Vagina (tissue), 2 donors: ENCODE data around the gene SSTR5. TPM values are rescaled to one million over a fixed set of nuclear protein-coding genes. Genes with fewer than 3 reads are reported as not detected.

Experiments
- DNase-seq, 2 donors: peaks; one replicate each; pipeline ENCODE4 v3.0.0-alpha.2; 2017; ENCODE audit errors: extremely low spot score in 2 of 2
- H3K27ac ChIP-seq: fragments of 200-600 bp; sonication (generic); one replicate; pipeline ENCODE4 v1.5.1; 2019
- H3K27me3 ChIP-seq: fragments of 200-600 bp; sonication (generic); one replicate; pipeline ENCODE4 v1.5.1; 2019
- H3K36me3 ChIP-seq, 2 donors: fragments of 200-600 bp; sonication (generic); one replicate each; pipeline ENCODE4 v1.5.1; 2017 to 2019
- H3K4me1 ChIP-seq: fragments of 200-600 bp; sonication (generic); one replicate; pipeline ENCODE4 v1.5.1; 2019
- H3K4me3 ChIP-seq, 2 donors: fragments of 200-600 bp; sonication (generic); 1 replicate in 1 of 2; 2 replicates in 1 of 2; pipeline ENCODE4 v1.5.1; 2016 to 2019
- H3K9me3 ChIP-seq: fragments of 200-600 bp; sonication (generic); one replicate; pipeline ENCODE4 v1.5.1; 2019
- POLR2A ChIP-seq, 2 donors: fragments of 450-650 bp; IDR thresholded peaks; one replicate each; pipeline ENCODE4 v1.6.1; 2017; ENCODE audit warnings: antibody characterized with exemption in 2 of 2, mild to moderate bottlenecking in 2 of 2, moderate library complexity in 2 of 2
- POLR2AphosphoS5 ChIP-seq, 2 donors: sonication (generic); formaldehyde crosslinking; IDR thresholded peaks; one replicate each; pipeline ENCODE4 v1.9.0; 2017; ENCODE audit warnings: antibody characterized with exemption in 2 of 2, mild to moderate bottlenecking in 2 of 2, low read depth in 1 of 2; ENCODE audit not compliant: insufficient read depth in 1 of 2
- intact Hi-C: fragments of 100-400 bp; cut with DNase I; formaldehyde crosslinking; loops from one replicate; pipeline ENCODE4 v1.15.1; 2023
- total RNA-seq: library from RNA; depleted of rRNA; stranded (reverse); fragments of >200 nt; gene quantifications from one replicate; pipeline ENCODE4 v1.2.3, GENCODE V29; 2016
- TF ChIP-seq, protein P1 (sequence below), 3 experiments: fragments of 450-650 bp in 2 of 3; fragments of 200-600 bp in 1 of 3; sonication (generic) in 1 of 3; IDR thresholded peaks; one replicate each; pipeline ENCODE4 v1.5.1; 2017 to 2019; ENCODE audit warnings: antibody characterized with exemption in 3 of 3, mild to moderate bottlenecking in 2 of 3, moderate library complexity in 2 of 3

Gene SSTR5
- total RNA-seq, 1 donor from 2014 or later: 0.98 TPM

DNA sequence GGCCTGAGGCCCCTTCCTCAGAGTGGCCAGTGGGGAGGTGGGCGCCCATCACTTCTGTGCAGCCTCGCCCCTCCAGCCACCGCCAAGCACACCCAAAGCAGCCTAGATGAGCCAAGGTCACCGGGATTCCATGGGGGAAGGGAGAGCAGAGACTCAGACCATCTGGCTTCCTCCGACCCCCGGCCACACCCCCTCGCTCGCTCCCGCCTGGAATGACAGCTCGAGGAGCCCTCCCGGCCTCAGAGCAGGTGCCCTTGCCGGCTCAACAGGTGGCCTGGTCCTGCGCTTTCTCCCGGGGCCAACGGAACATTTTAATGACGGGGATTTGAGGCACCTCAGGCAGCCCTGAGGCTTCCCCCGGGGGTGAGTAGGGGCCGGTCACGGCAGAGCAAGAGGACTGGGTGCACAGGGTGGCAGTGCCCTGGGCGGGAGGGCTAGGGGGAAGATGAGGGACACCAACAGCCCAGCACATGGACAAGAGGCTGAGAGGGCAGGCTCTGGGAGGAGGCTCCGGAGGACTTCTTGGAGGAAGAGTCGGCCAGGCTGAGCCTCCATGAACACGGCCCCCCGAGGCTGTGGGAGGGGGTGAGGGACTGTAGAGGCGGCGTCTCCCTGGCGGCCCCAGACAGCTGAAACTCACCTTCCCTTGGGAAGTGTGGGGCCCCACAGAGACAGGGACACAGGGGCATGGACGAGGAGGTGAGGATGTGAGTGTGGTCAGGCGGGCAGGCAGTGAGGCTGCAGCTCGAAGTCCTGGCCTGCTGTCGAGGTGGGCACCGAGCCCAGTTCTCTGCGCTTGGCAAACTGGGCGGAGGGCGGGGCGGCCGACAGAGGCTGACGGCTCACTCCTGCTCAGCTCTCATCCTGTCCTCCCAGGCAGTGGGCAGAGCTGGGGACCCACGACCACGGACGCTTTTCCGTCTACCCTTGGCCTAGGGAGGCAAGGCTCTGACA is 36.0 kb downstream of the SSTR5 start:
- Histone ChIP-seq H3K36me3 (no peaks in the 10 kb centered on the region), H3K27me3 (no peaks in the 10 kb centered on the region), H3K4me3 (no peak overlapping the region), H3K4me1 (peaks cover 10% of the 10 kb centered on the region), H3K9me3 (no peaks in the 10 kb centered on the region), H3K27ac (no peak overlapping the region)
- TF ChIP-seq POLR2A (IDR thresholded peaks at IDR 0.05) (no peak), POLR2AphosphoS5 (IDR thresholded peaks at IDR 0.05; ENCODE audit: insufficient read depth in 1 of 2, low read depth in 1 of 2) (no peak)
- TF ChIP-seq, protein P1, sequence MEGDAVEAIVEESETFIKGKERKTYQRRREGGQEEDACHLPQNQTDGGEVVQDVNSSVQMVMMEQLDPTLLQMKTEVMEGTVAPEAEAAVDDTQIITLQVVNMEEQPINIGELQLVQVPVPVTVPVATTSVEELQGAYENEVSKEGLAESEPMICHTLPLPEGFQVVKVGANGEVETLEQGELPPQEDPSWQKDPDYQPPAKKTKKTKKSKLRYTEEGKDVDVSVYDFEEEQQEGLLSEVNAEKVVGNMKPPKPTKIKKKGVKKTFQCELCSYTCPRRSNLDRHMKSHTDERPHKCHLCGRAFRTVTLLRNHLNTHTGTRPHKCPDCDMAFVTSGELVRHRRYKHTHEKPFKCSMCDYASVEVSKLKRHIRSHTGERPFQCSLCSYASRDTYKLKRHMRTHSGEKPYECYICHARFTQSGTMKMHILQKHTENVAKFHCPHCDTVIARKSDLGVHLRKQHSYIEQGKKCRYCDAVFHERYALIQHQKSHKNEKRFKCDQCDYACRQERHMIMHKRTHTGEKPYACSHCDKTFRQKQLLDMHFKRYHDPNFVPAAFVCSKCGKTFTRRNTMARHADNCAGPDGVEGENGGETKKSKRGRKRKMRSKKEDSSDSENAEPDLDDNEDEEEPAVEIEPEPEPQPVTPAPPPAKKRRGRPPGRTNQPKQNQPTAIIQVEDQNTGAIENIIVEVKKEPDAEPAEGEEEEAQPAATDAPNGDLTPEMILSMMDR (IDR thresholded peaks at IDR 0.05): no peak
- intact Hi-C loops: no loop called here
- no peak for DNase-seq

GRCh38 chr16:1109648-1110047 is 37.1 kb downstream of the SSTR5 start:
- H3K4me1 ChIP-seq: peaks cover 10% of the 10 kb centered on the region
- no peak overlapping the region for H3K27ac ChIP-seq
- intact Hi-C loops: no loop called here
- no peak for TF ChIP-seq POLR2AphosphoS5 (IDR thresholded peaks at IDR 0.05; ENCODE audit: insufficient read depth in 1 of 2, low read depth in 1 of 2)
- TF ChIP-seq, protein P1 (IDR thresholded peaks at IDR 0.05): no peak
- TF ChIP-seq POLR2A (IDR thresholded peaks at IDR 0.05): no peak
- no peak for DNase-seq
- no peaks in the 10 kb centered on the region for H3K36me3 ChIP-seq
- peaks cover under 1% of the 10 kb centered on the region for H3K27me3 ChIP-seq
- H3K9me3 ChIP-seq: no peaks in the 10 kb centered on the region
- no peak overlapping the region for H3K4me3 ChIP-seq

DNA sequence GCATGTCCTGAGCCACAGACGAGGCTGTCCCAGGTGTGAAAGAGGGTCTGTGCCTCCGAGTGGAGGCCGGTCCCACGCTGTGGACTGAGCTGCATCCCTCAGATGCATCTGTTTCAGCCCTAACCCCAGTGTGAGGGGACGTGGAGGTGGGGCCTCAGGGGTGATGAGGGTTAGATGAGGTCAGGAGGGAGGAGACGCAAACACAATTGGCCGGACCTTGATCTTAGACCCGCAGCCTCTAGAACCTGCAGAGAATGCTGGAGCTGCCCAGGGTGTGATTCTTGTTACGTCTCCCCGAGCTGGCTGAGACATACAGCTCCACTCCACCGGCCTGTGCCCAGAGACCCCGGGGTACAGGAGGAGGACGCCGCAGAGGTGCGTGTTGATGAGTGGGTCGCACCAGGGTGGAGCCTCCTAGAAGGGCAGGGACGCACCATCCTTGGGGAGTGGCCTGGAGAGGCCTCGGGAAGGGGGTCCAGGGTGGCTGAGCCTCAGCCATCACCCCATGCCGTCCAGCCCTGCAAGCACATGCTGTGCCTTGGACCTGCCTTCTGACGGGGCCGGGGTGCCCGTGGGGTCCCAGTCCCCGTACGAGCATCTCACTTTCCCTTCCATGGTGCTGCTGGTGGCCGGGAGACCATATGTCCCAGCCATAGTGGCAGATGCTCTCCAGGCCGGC is 40.1 kb downstream of the SSTR5 start:
- no peaks in the 10 kb centered on the region for H3K9me3 ChIP-seq
- intact Hi-C loops: no loop called here
- H3K4me1 ChIP-seq: peaks cover 10% of the 10 kb centered on the region
- TF ChIP-seq POLR2AphosphoS5 (IDR thresholded peaks at IDR 0.05; ENCODE audit: insufficient read depth in 1 of 2, low read depth in 1 of 2): no peak
- TF ChIP-seq, protein P1 (IDR thresholded peaks at IDR 0.05): no peak
- no peak for TF ChIP-seq POLR2A (IDR thresholded peaks at IDR 0.05)
- H3K27me3 ChIP-seq: peaks cover 4% of the 10 kb centered on the region
- DNase-seq: no peak
- no peaks in the 10 kb centered on the region for H3K36me3 ChIP-seq
- H3K27ac ChIP-seq: no peak overlapping the region
- H3K4me3 ChIP-seq: no peak overlapping the region

DNA sequence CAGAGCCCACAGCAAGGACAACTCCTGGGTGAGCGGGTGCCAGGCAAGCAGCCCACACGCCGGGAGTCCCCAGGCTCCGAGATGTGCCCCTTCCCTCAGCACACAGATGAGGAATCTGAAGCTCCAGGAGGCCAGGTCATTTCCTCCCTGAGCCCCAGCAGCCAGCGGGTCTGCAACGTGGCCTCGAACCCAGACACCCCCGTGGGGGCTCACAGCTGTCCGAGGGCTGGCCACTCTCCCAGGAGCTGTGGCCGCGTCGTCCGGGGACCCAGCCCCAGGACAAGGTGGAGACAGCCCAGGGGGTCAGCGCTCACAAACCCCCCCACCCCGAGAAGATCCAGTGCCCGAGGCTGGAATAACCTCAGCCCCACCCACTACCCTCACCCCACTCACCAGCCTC is 40.9 kb downstream of the SSTR5 start:
- H3K36me3 ChIP-seq: no peaks in the 10 kb centered on the region
- no peak overlapping the region for H3K27ac ChIP-seq
- no peak for DNase-seq
- H3K27me3 ChIP-seq: peaks cover 4% of the 10 kb centered on the region
- H3K4me1 ChIP-seq: peaks cover 7% of the 10 kb centered on the region
- H3K9me3 ChIP-seq: no peaks in the 10 kb centered on the region
- no peak for TF ChIP-seq POLR2A (IDR thresholded peaks at IDR 0.05)
- intact Hi-C loops: no loop called here
- no peak overlapping the region for H3K4me3 ChIP-seq

- H3K27me3 ChIP-seq: peaks cover 4% of the 10 kb centered on the region
Observed at GRCh38 chr16:1113889-1114526, 41.5 kb downstream of the SSTR5 start.

More at GRCh38 chr16:1113889-1114526, 41.5 kb downstream of the SSTR5 start:
- no peak for TF ChIP-seq POLR2A (IDR thresholded peaks at IDR 0.05)
- TF ChIP-seq, protein P1 (IDR thresholded peaks at IDR 0.05): no peak
- no peak for TF ChIP-seq POLR2AphosphoS5 (IDR thresholded peaks at IDR 0.05; ENCODE audit: insufficient read depth in 1 of 2, low read depth in 1 of 2)
- intact Hi-C loops: no loop called here
- Histone ChIP-seq H3K4me3 (no peak overlapping the region), H3K9me3 (no peaks in the 10 kb centered on the region), H3K36me3 (no peaks in the 10 kb centered on the region), H3K4me1 (peaks cover 2% of the 10 kb centered on the region), H3K27ac (no peak overlapping the region)
- DNase-seq: no peak
